ENCODE data around the gene CLPTM1L. TPM values are rescaled to one million over a fixed set of nuclear protein-coding genes. Genes with fewer than 3 reads are reported as not detected.

Gene CLPTM1L
- total RNA-seq, 2 donors from 2014 or later = 68.0 to 89.4 TPM

DNA sequence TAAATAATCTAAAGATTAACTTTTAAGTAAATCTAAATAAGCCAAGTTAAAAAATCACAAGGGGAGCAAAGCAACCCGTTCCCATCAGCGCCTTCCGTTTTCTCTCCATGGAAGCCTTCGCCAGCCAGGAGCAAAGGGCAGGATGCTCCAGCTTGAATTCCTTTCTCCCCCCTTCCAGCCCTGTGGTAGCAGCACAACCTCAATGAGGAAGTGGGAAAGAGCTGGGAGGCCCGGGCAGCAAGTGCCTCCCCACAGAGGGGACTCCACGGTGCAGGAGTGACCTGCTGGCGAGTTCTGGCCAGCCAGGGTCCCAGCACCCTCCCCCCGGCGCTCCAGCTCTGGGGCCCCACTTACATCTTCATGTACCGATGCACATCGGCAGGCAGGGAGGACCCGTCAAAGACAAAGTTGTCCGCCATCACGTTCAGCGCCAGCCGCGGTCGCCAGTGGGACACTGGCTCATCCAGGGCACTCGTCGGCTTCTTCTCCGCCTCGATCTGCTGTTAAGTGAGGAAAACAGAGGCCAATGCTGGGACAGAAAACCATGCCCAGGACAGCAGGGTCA, 6.3 kb downstream of the CLPTM1L start:
- DNase-seq = no peak
- 95 to 98% methylated on average over 19 to 22 of the region's 22 CpGs for WGBS, 2 experiments (ENCODE audit: insufficient coverage in 1 of 2, insufficient read length in 1 of 2)
- Histone ChIP-seq H3K4me3 (ENCODE audit: low read length) (no peak overlapping the region), H3K27ac (ENCODE audit: low read depth, low read length) (no peak overlapping the region), H3K9me3 (ENCODE audit: control insufficient read depth, low read length) (no peaks in the 10 kb centered on the region), H3K4me1 (ENCODE audit: control insufficient read depth, insufficient read depth, low read length) (peaks cover 3% of the 10 kb centered on the region), H3K36me3 (ENCODE audit: control insufficient read depth, insufficient read depth, low read length) (peaks cover 66% of the 10 kb centered on the region), H3K27me3 (ENCODE audit: control insufficient read depth, insufficient read depth, low read length, poor library complexity, severe bottlenecking) (no peaks in the 10 kb centered on the region), H3K9ac (ENCODE audit: extremely low read depth, low read length, poor library complexity, severe bottlenecking) (no peak overlapping the region)
- Mint-ChIP-seq H3K9me3 (no peaks in the 10 kb centered on the region), H3K27ac (no peak overlapping the region), H3K4me3 (no peak overlapping the region), H3K4me1 (no peaks in the 10 kb centered on the region), H3K36me3 (ENCODE audit: low read depth) (peaks cover 71% of the 10 kb centered on the region), H3K27me3 (ENCODE audit: insufficient read depth) (no peaks in the 10 kb centered on the region)
- TF ChIP-seq, protein P1, sequence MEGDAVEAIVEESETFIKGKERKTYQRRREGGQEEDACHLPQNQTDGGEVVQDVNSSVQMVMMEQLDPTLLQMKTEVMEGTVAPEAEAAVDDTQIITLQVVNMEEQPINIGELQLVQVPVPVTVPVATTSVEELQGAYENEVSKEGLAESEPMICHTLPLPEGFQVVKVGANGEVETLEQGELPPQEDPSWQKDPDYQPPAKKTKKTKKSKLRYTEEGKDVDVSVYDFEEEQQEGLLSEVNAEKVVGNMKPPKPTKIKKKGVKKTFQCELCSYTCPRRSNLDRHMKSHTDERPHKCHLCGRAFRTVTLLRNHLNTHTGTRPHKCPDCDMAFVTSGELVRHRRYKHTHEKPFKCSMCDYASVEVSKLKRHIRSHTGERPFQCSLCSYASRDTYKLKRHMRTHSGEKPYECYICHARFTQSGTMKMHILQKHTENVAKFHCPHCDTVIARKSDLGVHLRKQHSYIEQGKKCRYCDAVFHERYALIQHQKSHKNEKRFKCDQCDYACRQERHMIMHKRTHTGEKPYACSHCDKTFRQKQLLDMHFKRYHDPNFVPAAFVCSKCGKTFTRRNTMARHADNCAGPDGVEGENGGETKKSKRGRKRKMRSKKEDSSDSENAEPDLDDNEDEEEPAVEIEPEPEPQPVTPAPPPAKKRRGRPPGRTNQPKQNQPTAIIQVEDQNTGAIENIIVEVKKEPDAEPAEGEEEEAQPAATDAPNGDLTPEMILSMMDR (conservative IDR thresholded peaks at IDR 0.05) = no peak

DNA sequence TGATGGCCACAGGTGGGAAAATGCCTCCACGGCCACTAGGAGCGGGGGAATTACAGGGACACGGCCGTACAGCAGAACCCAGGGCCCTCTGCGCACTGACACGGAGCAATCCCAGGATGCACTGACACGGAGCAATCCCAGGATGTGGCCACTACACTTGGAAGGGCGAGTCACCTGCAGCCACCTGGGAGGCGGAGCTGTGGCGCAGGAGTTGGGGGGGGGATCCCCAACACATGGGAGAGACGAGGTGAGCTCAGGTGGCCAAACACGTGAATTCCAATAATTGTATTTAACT, 6.8 kb downstream of the CLPTM1L start:
- Histone ChIP-seq H3K4me1 (ENCODE audit: control insufficient read depth, insufficient read depth, low read length) (no peaks in the 10 kb centered on the region), H3K27me3 (ENCODE audit: control insufficient read depth, insufficient read depth, low read length, poor library complexity, severe bottlenecking) (no peaks in the 10 kb centered on the region), H3K4me3 (ENCODE audit: low read length) (no peak overlapping the region), H3K27ac (ENCODE audit: low read depth, low read length) (no peak overlapping the region), H3K9me3 (ENCODE audit: control insufficient read depth, low read length) (no peaks in the 10 kb centered on the region), H3K36me3 (ENCODE audit: control insufficient read depth, insufficient read depth, low read length) (peaks cover 67% of the 10 kb centered on the region), H3K9ac (ENCODE audit: extremely low read depth, low read length, poor library complexity, severe bottlenecking) (no peak overlapping the region)
- TF ChIP-seq, protein P1 (conservative IDR thresholded peaks at IDR 0.05) = no peak
- DNase-seq = no peak
- WGBS, 2 experiments (ENCODE audit: insufficient coverage in 1 of 2, insufficient read length in 1 of 2) = 97 to 98% methylated on average over 8 to 11 of the region's 12 CpGs
- no peak overlapping the region for H3K27ac Mint-ChIP-seq
- no peaks in the 10 kb centered on the region for H3K4me1 Mint-ChIP-seq
- H3K9me3 Mint-ChIP-seq = no peaks in the 10 kb centered on the region
- H3K36me3 Mint-ChIP-seq (ENCODE audit: low read depth) = peaks cover 72% of the 10 kb centered on the region
- no peak overlapping the region for H3K4me3 Mint-ChIP-seq
- H3K27me3 Mint-ChIP-seq (ENCODE audit: insufficient read depth) = no peaks in the 10 kb centered on the region

DNA sequence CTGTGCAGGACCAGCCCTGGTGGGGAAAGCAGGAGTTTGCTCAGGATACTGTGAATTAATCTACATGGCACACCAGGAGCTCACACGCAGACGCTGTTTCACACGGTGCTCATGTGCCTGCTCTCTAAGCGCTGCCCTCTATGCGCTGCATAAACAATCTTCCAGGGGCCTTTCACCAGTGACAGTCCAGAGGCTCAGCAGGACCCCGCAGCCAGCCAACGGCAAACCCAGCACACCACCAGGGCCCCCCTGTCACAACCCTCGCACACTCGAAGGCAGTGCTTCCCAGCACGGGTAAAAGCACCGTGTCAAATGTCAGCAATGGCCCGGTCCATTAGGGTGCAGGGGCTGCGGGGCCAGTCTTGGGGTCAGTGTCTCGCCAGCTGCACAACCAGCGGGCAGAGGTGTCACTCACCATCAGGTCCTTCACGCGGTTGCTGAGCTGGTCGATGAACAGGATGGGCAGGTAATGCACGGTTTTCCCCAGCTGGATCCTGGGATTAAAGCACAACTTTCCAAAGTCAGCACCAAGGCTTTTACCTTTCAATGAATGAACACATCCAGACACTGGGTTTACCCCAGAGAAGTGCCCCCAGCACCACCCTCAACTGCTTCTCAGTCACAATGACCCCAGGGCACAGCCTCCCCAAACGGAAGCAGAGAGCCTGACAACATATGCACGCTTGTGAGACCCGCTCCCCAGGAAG, 7.3 kb downstream of the CLPTM1L start:
- H3K27ac ChIP-seq (ENCODE audit: low read depth, low read length) = no peak overlapping the region
- H3K9me3 Mint-ChIP-seq = no peaks in the 10 kb centered on the region
- H3K4me1 Mint-ChIP-seq = no peaks in the 10 kb centered on the region

More for the DNA sequence above, 7.3 kb downstream of the CLPTM1L start:
- Mint-ChIP-seq H3K27ac (no peak overlapping the region), H3K27me3 (ENCODE audit: insufficient read depth) (no peaks in the 10 kb centered on the region), H3K36me3 (ENCODE audit: low read depth) (peaks cover 70% of the 10 kb centered on the region), H3K4me3 (no peak overlapping the region)
- no peaks in the 10 kb centered on the region for H3K9me3 ChIP-seq (ENCODE audit: control insufficient read depth, low read length)
- WGBS, 2 experiments (ENCODE audit: insufficient coverage in 1 of 2, insufficient read length in 1 of 2) = 97 to 98% methylated on average over 18 to 22 of the region's 22 CpGs
- TF ChIP-seq, protein P1 (conservative IDR thresholded peaks at IDR 0.05) = no peak
- no peak overlapping the region for H3K4me3 ChIP-seq (ENCODE audit: low read length)
- H3K36me3 ChIP-seq (ENCODE audit: control insufficient read depth, insufficient read depth, low read length) = peaks cover 68% of the 10 kb centered on the region
- no peak for DNase-seq
- no peaks in the 10 kb centered on the region for H3K4me1 ChIP-seq (ENCODE audit: control insufficient read depth, insufficient read depth, low read length)
- H3K9ac ChIP-seq (ENCODE audit: extremely low read depth, low read length, poor library complexity, severe bottlenecking) = no peak overlapping the region
- H3K27me3 ChIP-seq (ENCODE audit: control insufficient read depth, insufficient read depth, low read length, poor library complexity, severe bottlenecking) = no peaks in the 10 kb centered on the region

Data from endodermal cell (in vitro differentiated cells).